Esophagus squamous epithelium (tissue), 5 donors: Measurements from ENCODE around the gene ASXL2. TPM values are rescaled to one million over a fixed set of nuclear protein-coding genes. Genes with fewer than 3 reads are reported as not detected.

ENCODE experiments used
- DNase-seq: peaks from one replicate; lab custom pipeline; 2025; lab: John Stamatoyannopoulos, UW
- H3K27ac ChIP-seq, 4 donors: fragments of 200-600 bp; sonication (generic); one replicate each; pipeline ENCODE4 v1.5.1; 2016 to 2019; ENCODE audit warnings: mild to moderate bottlenecking in 1 of 4
- H3K27me3 ChIP-seq, 4 donors: fragments of 200-600 bp; sonication (generic); 1 replicate in 3 of 4; 2 replicates in 1 of 4; pipeline versions ENCODE4 v1.5.1 to v1.6.0; 2017 to 2021; ENCODE audit warnings: antibody characterized with exemption in 1 of 4
- H3K36me3 ChIP-seq, 3 donors: fragments of 200-600 bp; sonication (generic); one replicate each; pipeline ENCODE4 v1.5.1; 2016 to 2019
- H3K4me1 ChIP-seq, 3 donors: fragments of 200-600 bp; sonication (generic); one replicate each; pipeline ENCODE4 v1.5.1; 2017 to 2019
- H3K4me3 ChIP-seq, 4 donors: fragments of 200-600 bp; sonication (generic); 1 replicate in 3 of 4; 2 replicates in 1 of 4; pipeline ENCODE4 v1.5.1; 2016 to 2019; ENCODE audit warnings: mild to moderate bottlenecking in 2 of 4, moderate library complexity in 1 of 4
- H3K9me3 ChIP-seq, 3 donors: fragments of 200-600 bp; sonication (generic); one replicate each; pipeline ENCODE4 v1.5.1; 2016 to 2019
- CTCF ChIP-seq, 6 experiments: fragments of 450-650 bp in 4 of 6; fragments of 200-600 bp in 2 of 6; sonication (generic) in 2 of 6; IDR thresholded peaks; one replicate each; pipeline ENCODE4 v1.5.1; 2016 to 2019; ENCODE audit warnings: antibody characterized with exemption in 6 of 6, mild to moderate bottlenecking in 4 of 6, moderate library complexity in 4 of 6
- POLR2A ChIP-seq, 4 donors: fragments of 450-650 bp; IDR thresholded peaks; one replicate each; pipeline ENCODE4 v1.6.1; 2017; ENCODE audit warnings: antibody characterized with exemption in 4 of 4, mild to moderate bottlenecking in 4 of 4, moderate library complexity in 3 of 4
- WGBS, 2 donors: methylation state at CpG; one replicate each; pipeline ENCODE4 v1.1.5; 2018; 5-methylcytosine and 5-hydroxymethylcytosine counted together
- intact Hi-C: fragments of 100-400 bp; cut with DNase I; formaldehyde crosslinking; loops from one replicate; pipeline ENCODE4 v1.15.0; 2022
- total RNA-seq, 4 donors: library from RNA; depleted of rRNA; stranded (reverse); fragments of >200 nt; gene quantifications; one replicate each; pipeline ENCODE4 v1.1.0, GENCODE V29; 2016
- donor health status: DM: yes; HTN: yes; CAD: no.

The ASXL2 gene
- total RNA-seq, 4 donors from 2014 or later: 15.3 to 17.5 (median 16.3) TPM

GRCh38 chr2:25885933-25886332 is 7.6 kb upstream of the ASXL2 start:
- no peak overlapping the region for H3K4me3 ChIP-seq
- no peaks in the 10 kb centered on the region for H3K9me3 ChIP-seq
- WGBS, 2 donors: 55 to 65% methylated on average over 2 of the region's 2 CpGs
- peaks cover 0 to 17% (median 0%) of the 10 kb centered on the region in 4 donors for H3K27me3 ChIP-seq
- no peaks in the 10 kb centered on the region for H3K4me1 ChIP-seq
- no peak overlapping the region for H3K27ac ChIP-seq
- no peak for DNase-seq
- no peaks in the 10 kb centered on the region for H3K36me3 ChIP-seq
- intact Hi-C loops: no loop called here
- TF ChIP-seq POLR2A (IDR thresholded peaks at IDR 0.05) (no peak), CTCF (IDR thresholded peaks at IDR 0.05) (no peak)

- Histone ChIP-seq H3K4me3 (no peak overlapping the region), H3K4me1 (peaks cover 0 to 13% (median 8%) of the 10 kb centered on the region in 3 donors), H3K27me3 (peaks cover 0 to 17% (median 0%) of the 10 kb centered on the region in 4 donors), H3K27ac (no peak overlapping the region), H3K36me3 (no peaks in the 10 kb centered on the region), H3K9me3 (no peaks in the 10 kb centered on the region)
- intact Hi-C loops: no loop called here
- WGBS, 2 donors: 80 to 85% methylated on average over 4 of the region's 4 CpGs
- no peak for TF ChIP-seq CTCF (IDR thresholded peaks at IDR 0.05)
- TF ChIP-seq POLR2A (IDR thresholded peaks at IDR 0.05): no peak
- no peak for DNase-seq
Observed at GRCh38 chr2:25881764-25882163, 3.5 kb upstream of the ASXL2 start.

GRCh38 chr2:25879133-25879730 is 945 bp upstream of the ASXL2 start:
- Histone ChIP-seq H3K27ac (peak overlapping the region; percentile 88 to 99 (median 96)), H3K4me1 (peaks cover 0 to 30% (median 16%) of the 10 kb centered on the region in 3 donors), H3K9me3 (no peaks in the 10 kb centered on the region), H3K36me3 (peaks cover 0 to 6% (median 0%) of the 10 kb centered on the region in 3 donors), H3K4me3 (peak overlapping the region; percentile 64 to 99 (median 96)), H3K27me3 (peaks cover 0 to 17% (median 0%) of the 10 kb centered on the region in 4 donors)
- intact Hi-C loops: no loop called here
- no peak for DNase-seq
- 71 to 80% methylated on average over 5 of the region's 5 CpGs for WGBS, 2 donors
- no peak for TF ChIP-seq POLR2A (IDR thresholded peaks at IDR 0.05)
- TF ChIP-seq CTCF (IDR thresholded peaks at IDR 0.05): no peak

GRCh38 chr2:25877431-25878360 is 591 bp downstream of the ASXL2 start:
- Histone ChIP-seq H3K4me3 (peak overlapping the region; percentile 64 to 99 (median 96)), H3K36me3 (peaks cover 0 to 12% (median 0%) of the 10 kb centered on the region in 3 donors), H3K4me1 (peaks cover 0 to 30% (median 16%) of the 10 kb centered on the region in 3 donors), H3K9me3 (no peaks in the 10 kb centered on the region), H3K27ac (peak overlapping the region; percentile 88 to 99 (median 96)), H3K27me3 (peaks cover 0 to 5% (median 0%) of the 10 kb centered on the region in 4 donors)
- peak in 1 of 4 donors; percentile 47 for TF ChIP-seq POLR2A (IDR thresholded peaks at IDR 0.05)
- no peak for TF ChIP-seq CTCF (IDR thresholded peaks at IDR 0.05)
- no peak for DNase-seq
- intact Hi-C loops: no loop called here
- 0% methylated on average over 31 to 32 of the region's 64 CpGs for WGBS, 2 donors

GRCh38 chr2:25872134-25872533 is 6.2 kb downstream of the ASXL2 start:
- H3K27me3 ChIP-seq: no peaks in the 10 kb centered on the region
- peaks cover 0 to 39% (median 3%) of the 10 kb centered on the region in 3 donors for H3K36me3 ChIP-seq
- peaks cover 0 to 30% (median 11%) of the 10 kb centered on the region in 3 donors for H3K4me1 ChIP-seq
- 90 to 93% methylated on average over 5 of the region's 5 CpGs for whole genome bisulfite sequencing, 2 donors
- no peaks in the 10 kb centered on the region for H3K9me3 ChIP-seq
- H3K4me3 ChIP-seq: no peak overlapping the region
- TF ChIP-seq POLR2A (IDR thresholded peaks at IDR 0.05) (no peak), CTCF (IDR thresholded peaks at IDR 0.05) (no peak)
- DNase-seq: no peak
- H3K27ac ChIP-seq: no peak overlapping the region
- intact Hi-C loops: no loop called here
